OCI-LY1 (cell line): ENCODE results near the gene FAM8A1.

Source experiments
- H2AFZ ChIP-seq: fragments of 200-600 bp; sonication (generic), shearing (Covaris generic); 2 replicates; pipeline ENCODE4 v1.6.0; 2014; ENCODE audit warnings: antibody characterized with exemption, mild to moderate bottlenecking, low read length
- H3F3A ChIP-seq: fragments of 200-600 bp; sonication (generic), shearing (Covaris generic); 2 replicates; pipeline ENCODE4 v1.6.0; 2014; ENCODE audit warnings: mild to moderate bottlenecking, antibody characterized with exemption, low read length, moderate library complexity; ENCODE audit not compliant: insufficient read depth
- H3K27ac ChIP-seq: fragments of 200-600 bp; sonication (generic); 2 replicates; pipeline ENCODE4 v1.5.1; 2014; ENCODE audit warnings: low read length, mixed run types, mild to moderate bottlenecking, low read depth; ENCODE audit not compliant: poor library complexity, severe bottlenecking
- H3K27me3 ChIP-seq: fragments of 200-600 bp; sonication (generic); 2 replicates; pipeline ENCODE4 v1.6.0; 2014; ENCODE audit warnings: antibody characterized with exemption, mild to moderate bottlenecking, low read length, moderate library complexity; ENCODE audit not compliant: insufficient read depth
- H3K36me3 ChIP-seq: fragments of 200-600 bp; sonication (generic); 2 replicates; pipeline ENCODE4 v1.6.1; 2014; ENCODE audit warnings: mild to moderate bottlenecking, antibody characterized with exemption, low read length, moderate library complexity, mixed read lengths; ENCODE audit not compliant: insufficient read depth
- H3K4me1 ChIP-seq: fragments of 200-600 bp; sonication (generic); 2 replicates; pipeline ENCODE4 v1.5.1; 2014; ENCODE audit warnings: mild to moderate bottlenecking, low read length, moderate library complexity; ENCODE audit not compliant: insufficient read depth, severe bottlenecking
- H3K4me2 ChIP-seq: fragments of 200-600 bp; sonication (generic), shearing (Covaris generic); 2 replicates; pipeline ENCODE4 v1.6.1; 2014; ENCODE audit warnings: low read length
- H3K4me3 ChIP-seq: fragments of 200-600 bp; sonication (generic); 2 replicates; pipeline ENCODE4 v1.5.1; 2014; ENCODE audit warnings: low read length, low read depth, mild to moderate bottlenecking, mixed read lengths; ENCODE audit not compliant: poor library complexity, severe bottlenecking
- H3K79me2 ChIP-seq: fragments of 200-600 bp; shearing (Covaris generic); 2 replicates; pipeline ENCODE4 v1.6.1; 2016; ENCODE audit warnings: mixed run types, low read length, mixed read lengths; ENCODE audit not compliant: insufficient read depth
- H3K9ac ChIP-seq: fragments of 200-600 bp; sonication (generic), shearing (Covaris generic); 2 replicates; pipeline ENCODE4 v1.6.1; 2014; ENCODE audit warnings: mild to moderate bottlenecking, low read length, mixed read lengths
- H3K9me2 ChIP-seq: fragments of 200-600 bp; sonication (generic), shearing (Covaris generic); 2 replicates; pipeline ENCODE4 v1.6.1; 2014; ENCODE audit warnings: low read depth, mild to moderate bottlenecking, low read length, mixed read lengths
- H3K9me3 ChIP-seq: fragments of 200-600 bp; shearing (Covaris generic); 2 replicates; pipeline ENCODE4 v1.6.1; 2014; ENCODE audit warnings: low read length, mixed read lengths
- H4K20me1 ChIP-seq: fragments of 200-600 bp; sonication (generic), shearing (Covaris generic); 2 replicates; pipeline ENCODE4 v1.6.0; 2016; ENCODE audit warnings: mild to moderate bottlenecking, low read length; ENCODE audit not compliant: insufficient read depth
- EZH2 ChIP-seq: fragments of 200-600 bp; sonication (generic), shearing (Covaris generic); IDR thresholded peaks from 2 replicates; pipeline ENCODE4 v1.8.0; 2017; ENCODE audit warnings: borderline replicate concordance, mixed run types, mild to moderate bottlenecking, antibody characterized with exemption, low read length, moderate library complexity, mixed read lengths
- TF ChIP-seq, protein P1 (sequence below): fragments of 200-600 bp; sonication (generic), shearing (Covaris generic); IDR thresholded peaks from 2 replicates; pipeline ENCODE4 v1.5.1; 2017; ENCODE audit warnings: mild to moderate bottlenecking, antibody characterized with exemption, low read length, moderate library complexity, mixed read lengths

Gene FAM8A1

DNA sequence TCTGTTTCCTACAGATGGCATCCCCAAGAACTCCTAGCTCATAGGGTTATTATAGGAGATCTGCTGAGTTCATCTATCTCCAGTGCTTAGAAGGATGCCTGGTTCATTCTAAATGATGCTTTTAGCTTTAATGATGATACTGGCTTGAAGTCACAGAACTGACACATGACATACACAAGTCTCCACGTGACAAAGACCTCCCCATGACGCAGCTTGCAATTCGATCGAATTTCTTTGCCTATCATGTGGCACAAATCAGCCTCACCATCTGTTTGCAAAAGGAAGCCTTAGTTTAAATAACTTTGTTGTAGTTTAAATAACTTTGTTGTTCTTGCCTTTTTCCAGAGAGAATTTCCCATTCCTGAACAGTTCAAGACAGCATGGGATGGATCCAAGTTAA lies 44.1 kb upstream of the FAM8A1 start:
- Histone ChIP-seq H3K9ac (no peak overlapping the region), H3K27ac (no peak overlapping the region), H3K36me3 (no peaks in the 10 kb centered on the region), H3K79me2 (no peaks in the 10 kb centered on the region), H3K9me3 (no peaks in the 10 kb centered on the region), H3F3A (no peaks in the 10 kb centered on the region), H3K27me3 (no peaks in the 10 kb centered on the region), H4K20me1 (no peaks in the 10 kb centered on the region), H2AFZ (no peak overlapping the region), H3K9me2 (no peaks in the 10 kb centered on the region), H3K4me2 (no peak overlapping the region), H3K4me3 (no peak overlapping the region), H3K4me1 (no peaks in the 10 kb centered on the region)
- TF ChIP-seq, protein P1, sequence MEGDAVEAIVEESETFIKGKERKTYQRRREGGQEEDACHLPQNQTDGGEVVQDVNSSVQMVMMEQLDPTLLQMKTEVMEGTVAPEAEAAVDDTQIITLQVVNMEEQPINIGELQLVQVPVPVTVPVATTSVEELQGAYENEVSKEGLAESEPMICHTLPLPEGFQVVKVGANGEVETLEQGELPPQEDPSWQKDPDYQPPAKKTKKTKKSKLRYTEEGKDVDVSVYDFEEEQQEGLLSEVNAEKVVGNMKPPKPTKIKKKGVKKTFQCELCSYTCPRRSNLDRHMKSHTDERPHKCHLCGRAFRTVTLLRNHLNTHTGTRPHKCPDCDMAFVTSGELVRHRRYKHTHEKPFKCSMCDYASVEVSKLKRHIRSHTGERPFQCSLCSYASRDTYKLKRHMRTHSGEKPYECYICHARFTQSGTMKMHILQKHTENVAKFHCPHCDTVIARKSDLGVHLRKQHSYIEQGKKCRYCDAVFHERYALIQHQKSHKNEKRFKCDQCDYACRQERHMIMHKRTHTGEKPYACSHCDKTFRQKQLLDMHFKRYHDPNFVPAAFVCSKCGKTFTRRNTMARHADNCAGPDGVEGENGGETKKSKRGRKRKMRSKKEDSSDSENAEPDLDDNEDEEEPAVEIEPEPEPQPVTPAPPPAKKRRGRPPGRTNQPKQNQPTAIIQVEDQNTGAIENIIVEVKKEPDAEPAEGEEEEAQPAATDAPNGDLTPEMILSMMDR = no peak
- TF ChIP-seq EZH2 = no peak

DNA sequence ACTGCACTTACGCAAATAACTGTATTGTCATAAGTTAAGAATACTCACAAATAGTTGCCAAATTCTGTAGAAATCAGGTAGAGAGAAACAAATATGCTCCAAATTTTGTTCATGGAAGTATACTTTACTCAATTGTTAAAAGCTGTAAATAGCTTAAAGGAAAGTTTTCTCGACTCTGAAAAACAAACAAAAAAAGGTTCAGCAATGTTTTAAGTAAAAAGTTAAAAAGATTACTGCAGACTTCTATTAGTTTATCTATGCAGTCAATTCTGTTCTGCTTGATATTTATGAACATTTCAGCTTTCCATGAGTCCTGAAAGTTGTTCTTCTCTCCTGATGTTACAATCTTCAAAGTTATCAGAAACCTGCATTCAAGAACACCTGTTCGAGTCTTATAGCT lies 37.5 kb upstream of the FAM8A1 start:
- TF ChIP-seq, protein P1 = no peak
- TF ChIP-seq EZH2 = no peak

DNA sequence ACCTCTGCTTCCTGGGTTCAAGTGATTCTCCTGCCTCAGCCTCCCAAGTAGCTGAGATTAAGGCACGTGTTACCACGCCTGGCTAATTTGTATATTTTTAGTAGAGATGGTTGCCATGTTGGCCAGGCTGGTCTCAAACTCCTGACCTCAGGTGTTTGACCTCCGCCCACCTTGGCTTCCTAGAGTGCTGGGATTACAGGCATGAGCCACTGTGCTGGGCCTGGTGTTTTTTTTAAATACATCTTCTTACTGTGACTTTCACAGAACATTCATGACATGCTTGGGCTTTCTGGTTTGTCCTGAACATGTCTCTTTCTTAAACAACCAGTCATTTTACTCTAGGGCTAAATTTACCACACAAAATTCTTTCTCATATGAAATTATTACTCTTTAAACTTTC lies 34.7 kb upstream of the FAM8A1 start:
- Histone ChIP-seq H3K4me2 (no peak overlapping the region), H3K27me3 (no peaks in the 10 kb centered on the region), H3K36me3 (no peaks in the 10 kb centered on the region), H3K27ac (no peak overlapping the region), H3K9me3 (peaks cover 6% of the 10 kb centered on the region), H3K4me3 (no peak overlapping the region), H3F3A (no peaks in the 10 kb centered on the region), H2AFZ (no peak overlapping the region), H3K9ac (no peak overlapping the region), H3K79me2 (no peaks in the 10 kb centered on the region), H3K4me1 (no peaks in the 10 kb centered on the region), H3K9me2 (no peaks in the 10 kb centered on the region), H4K20me1 (no peaks in the 10 kb centered on the region)
- TF ChIP-seq, protein P1 = no peak
- TF ChIP-seq EZH2 = no peak

More for the DNA sequence above, 37.5 kb upstream of the FAM8A1 start:
- no peak overlapping the region for H3K4me3 ChIP-seq
- H3K9me3 ChIP-seq = peaks cover 6% of the 10 kb centered on the region
- no peak overlapping the region for H3K9ac ChIP-seq
- H4K20me1 ChIP-seq = no peaks in the 10 kb centered on the region
- no peaks in the 10 kb centered on the region for H3K9me2 ChIP-seq
- H3K36me3 ChIP-seq = no peaks in the 10 kb centered on the region
- H3K27me3 ChIP-seq = no peaks in the 10 kb centered on the region
- no peak overlapping the region for H2AFZ ChIP-seq
- no peaks in the 10 kb centered on the region for H3K4me1 ChIP-seq
- H3K4me2 ChIP-seq = no peak overlapping the region
- H3F3A ChIP-seq = no peaks in the 10 kb centered on the region
- no peaks in the 10 kb centered on the region for H3K79me2 ChIP-seq
- no peak overlapping the region for H3K27ac ChIP-seq
